ENCODE results near the gene NUDC. TPM values are rescaled to one million over a fixed set of nuclear protein-coding genes. Genes with fewer than 3 reads are reported as not detected.

NUDC gene
- total RNA-seq, 1 donor from 2014 or later = 54.4 TPM

GRCh38 chr1:26961826-26962225 is 40.3 kb downstream of the NUDC start:
- H3K4me3 Mint-ChIP-seq = no peak overlapping the region

GRCh38 chr1:26965213-26965612 is 43.7 kb downstream of the NUDC start:
- Mint-ChIP-seq H3K4me1 (peaks cover 7% of the 10 kb centered on the region), H3K27me3 (ENCODE audit: low read depth) (peaks cover 27% of the 10 kb centered on the region), H3K27ac (no peak overlapping the region), H3K9me3 (no peaks in the 10 kb centered on the region), H3K36me3 (no peaks in the 10 kb centered on the region), H3K4me3 (no peak overlapping the region)
- no peak for TF ChIP-seq CTCF (IDR thresholded peaks at IDR 0.05; ENCODE audit: unreplicated experiment)
- DNase-seq (ENCODE audit: low spot score in 2 of 2, unreplicated experiment in 2 of 2) = no peak

More at GRCh38 chr1:26961826-26962225, 40.3 kb downstream of the NUDC start:
- peaks cover 4% of the 10 kb centered on the region for H3K36me3 Mint-ChIP-seq
- no peaks in the 10 kb centered on the region for H3K9me3 Mint-ChIP-seq
- DNase-seq (ENCODE audit: low spot score in 2 of 2, unreplicated experiment in 2 of 2) = no peak
- peaks cover 47% of the 10 kb centered on the region for H3K27me3 Mint-ChIP-seq (ENCODE audit: low read depth)
- TF ChIP-seq CTCF (IDR thresholded peaks at IDR 0.05; ENCODE audit: unreplicated experiment) = no peak
- peaks cover 7% of the 10 kb centered on the region for H3K4me1 Mint-ChIP-seq
- no peak overlapping the region for H3K27ac Mint-ChIP-seq

GRCh38 chr1:26965628-26966027 is 44.1 kb downstream of the NUDC start:
- Mint-ChIP-seq H3K36me3 (no peaks in the 10 kb centered on the region), H3K4me1 (peaks cover 4% of the 10 kb centered on the region), H3K9me3 (no peaks in the 10 kb centered on the region), H3K27ac (no peak overlapping the region), H3K4me3 (no peak overlapping the region), H3K27me3 (ENCODE audit: low read depth) (peaks cover 24% of the 10 kb centered on the region)
- TF ChIP-seq CTCF (IDR thresholded peaks at IDR 0.05; ENCODE audit: unreplicated experiment) = no peak
- DNase-seq (ENCODE audit: low spot score in 2 of 2, unreplicated experiment in 2 of 2) = no peak

- no peak for DNase-seq (ENCODE audit: low spot score in 2 of 2, unreplicated experiment in 2 of 2)
- Mint-ChIP-seq H3K4me1 (no peaks in the 10 kb centered on the region), H3K9me3 (no peaks in the 10 kb centered on the region), H3K27me3 (ENCODE audit: low read depth) (no peaks in the 10 kb centered on the region), H3K36me3 (no peaks in the 10 kb centered on the region), H3K4me3 (no peak overlapping the region), H3K27ac (no peak overlapping the region)
- TF ChIP-seq CTCF (IDR thresholded peaks at IDR 0.05; ENCODE audit: unreplicated experiment) = no peak
Observed at GRCh38 chr1:26970810-26971209, 49.3 kb downstream of the NUDC start.

- no peak for DNase-seq (ENCODE audit: low spot score in 2 of 2, unreplicated experiment in 2 of 2)
- H3K4me3 Mint-ChIP-seq = no peak overlapping the region
- H3K9me3 Mint-ChIP-seq = no peaks in the 10 kb centered on the region
- H3K4me1 Mint-ChIP-seq = no peaks in the 10 kb centered on the region
- H3K36me3 Mint-ChIP-seq = no peaks in the 10 kb centered on the region
- H3K27me3 Mint-ChIP-seq (ENCODE audit: low read depth) = no peaks in the 10 kb centered on the region
- TF ChIP-seq CTCF (IDR thresholded peaks at IDR 0.05; ENCODE audit: unreplicated experiment) = no peak
- H3K27ac Mint-ChIP-seq = no peak overlapping the region
Observed at GRCh38 chr1:26971590-26971989, 50.0 kb downstream of the NUDC start.

- no peaks in the 10 kb centered on the region for H3K36me3 Mint-ChIP-seq
- H3K27me3 Mint-ChIP-seq (ENCODE audit: low read depth) = no peaks in the 10 kb centered on the region
- no peaks in the 10 kb centered on the region for H3K9me3 Mint-ChIP-seq
- TF ChIP-seq CTCF (IDR thresholded peaks at IDR 0.05; ENCODE audit: unreplicated experiment) = no peak
- no peak for DNase-seq (ENCODE audit: low spot score in 2 of 2, unreplicated experiment in 2 of 2)
- no peak overlapping the region for H3K27ac Mint-ChIP-seq
- no peak overlapping the region for H3K4me3 Mint-ChIP-seq
- H3K4me1 Mint-ChIP-seq = no peaks in the 10 kb centered on the region
Observed at GRCh38 chr1:26972390-26972789, 50.8 kb downstream of the NUDC start.

Data from mesothelial cell of epicardium (in vitro differentiated cells).